ENCODE measurements around the gene ADA. TPM values are rescaled to one million over a fixed set of nuclear protein-coding genes. Genes with fewer than 3 reads are reported as not detected.

ADA gene
- total RNA-seq, 1 experiment from 2014 or later, result 28.2 TPM

DNA sequence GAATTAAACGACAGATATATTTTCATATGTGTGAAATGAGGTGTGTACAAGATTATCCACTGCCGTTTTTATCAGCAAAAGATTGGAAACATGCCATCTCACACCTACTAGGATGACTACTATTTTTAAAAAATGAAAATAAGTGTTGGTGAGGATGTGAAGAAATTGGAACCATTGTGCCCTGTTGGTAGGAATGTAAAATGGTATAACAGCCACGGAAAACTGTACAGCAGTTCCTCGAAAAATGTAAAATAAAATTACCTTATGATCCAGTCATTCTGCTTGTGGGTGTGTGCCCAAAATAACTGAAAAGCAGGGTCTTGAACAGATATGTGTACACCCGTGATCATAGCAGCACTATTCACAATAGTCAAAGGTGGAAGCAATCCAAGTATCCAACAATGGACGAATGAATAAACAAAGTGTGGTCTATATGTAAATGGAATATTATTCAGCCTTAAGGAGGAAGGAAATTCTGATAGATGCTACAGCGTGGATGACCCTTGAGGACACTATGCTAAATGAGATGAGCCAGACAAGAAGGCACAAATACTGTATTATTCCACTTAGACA, 36.6 kb upstream of the ADA start:
- TF ChIP-seq EZH2 (IDR thresholded peaks at IDR 0.05; ENCODE audit: low read depth), result no peak
- TF ChIP-seq CTCF (conservative IDR thresholded peaks at IDR 0.05), result no peak; the same call in 1 of the 2 replicates
- CTCF ChIA-PET, result interaction anchor here (0.6 kb wide), 1 partner anchor 139 kb away, joined by 9 read pairs; no protein-coding TSS in a partner anchor
- no peak for DNase-seq
- BruUV-seq (replicated peaks), result no TSS peak
- no peaks in the 10 kb centered on the region for H3K79me2 ChIP-seq (ENCODE audit: low read depth)
- H2AFZ ChIP-seq, result no peak overlapping the region
- no peak overlapping the region for H3K4me2 ChIP-seq
- H3K27me3 ChIP-seq (ENCODE audit: insufficient read depth, low read depth), result no peaks in the 10 kb centered on the region
- intact Hi-C loops (cut with micrococcal nuclease; ENCODE audit: unreplicated experiment), result loop anchor here (10.0 kb wide), 1 partner anchor 607 kb away; no protein-coding TSS in a partner anchor
- POLR2A ChIA-PET (ENCODE audit: unreplicated experiment), result interaction anchor here (0.6 kb wide), 1 partner anchor 32 kb away, joined by 6 read pairs; no protein-coding TSS in a partner anchor
- peaks cover 26% of the 10 kb centered on the region for H3K4me1 ChIP-seq (replicated peaks; ENCODE audit: insufficient read depth)
- peaks cover 5% of the 10 kb centered on the region; the same call in 1 of the 2 replicates for H3K9me3 ChIP-seq (ENCODE audit: insufficient read depth, low read depth)
- no peaks in the 10 kb centered on the region for H4K20me1 ChIP-seq (ENCODE audit: insufficient read depth)
- H3K27ac ChIP-seq, result no peak overlapping the region
- H3K36me3 ChIP-seq (ENCODE audit: low read depth), result no peaks in the 10 kb centered on the region
- no peaks in the 10 kb centered on the region for H3K9me2 ChIP-seq (ENCODE audit: insufficient read depth)
- H3K4me3 ChIP-seq, result no peak overlapping the region
- H3F3A ChIP-seq (ENCODE audit: insufficient read depth, low read depth), result peaks cover 28% of the 10 kb centered on the region

- Histone ChIP-seq H4K20me1 (ENCODE audit: insufficient read depth) (no peaks in the 10 kb centered on the region), H3K79me2 (ENCODE audit: low read depth) (no peaks in the 10 kb centered on the region), H3K36me3 (ENCODE audit: low read depth) (no peaks in the 10 kb centered on the region), H3K4me3 (no peak overlapping the region), H3K27me3 (ENCODE audit: insufficient read depth, low read depth) (no peaks in the 10 kb centered on the region), H2AFZ (no peak overlapping the region), H3K4me2 (no peak overlapping the region), H3F3A (ENCODE audit: insufficient read depth, low read depth) (peaks cover 16% of the 10 kb centered on the region), H3K4me1 (replicated peaks; ENCODE audit: insufficient read depth) (peaks cover 16% of the 10 kb centered on the region), H3K9me2 (ENCODE audit: insufficient read depth) (no peaks in the 10 kb centered on the region), H3K9me3 (ENCODE audit: insufficient read depth, low read depth) (peaks cover 2% of the 10 kb centered on the region; the same call in 1 of the 2 replicates), H3K27ac (no peak overlapping the region)
- intact Hi-C loops (cut with micrococcal nuclease; ENCODE audit: unreplicated experiment), result loop anchor here (10.0 kb wide), 1 partner anchor 608 kb away; no protein-coding TSS in a partner anchor
- TF ChIP-seq EZH2 (IDR thresholded peaks at IDR 0.05; ENCODE audit: low read depth), result no peak
- TF ChIP-seq CTCF (conservative IDR thresholded peaks at IDR 0.05), result no peak
- DNase-seq, result no peak
- BruUV-seq (replicated peaks), result no TSS peak
- POLR2A ChIA-PET (ENCODE audit: unreplicated experiment), result no interaction called here
- CTCF ChIA-PET, result no interaction called here
Observed at GRCh38 chr20:44686934-44687333, 35.4 kb upstream of the ADA start.

DNA sequence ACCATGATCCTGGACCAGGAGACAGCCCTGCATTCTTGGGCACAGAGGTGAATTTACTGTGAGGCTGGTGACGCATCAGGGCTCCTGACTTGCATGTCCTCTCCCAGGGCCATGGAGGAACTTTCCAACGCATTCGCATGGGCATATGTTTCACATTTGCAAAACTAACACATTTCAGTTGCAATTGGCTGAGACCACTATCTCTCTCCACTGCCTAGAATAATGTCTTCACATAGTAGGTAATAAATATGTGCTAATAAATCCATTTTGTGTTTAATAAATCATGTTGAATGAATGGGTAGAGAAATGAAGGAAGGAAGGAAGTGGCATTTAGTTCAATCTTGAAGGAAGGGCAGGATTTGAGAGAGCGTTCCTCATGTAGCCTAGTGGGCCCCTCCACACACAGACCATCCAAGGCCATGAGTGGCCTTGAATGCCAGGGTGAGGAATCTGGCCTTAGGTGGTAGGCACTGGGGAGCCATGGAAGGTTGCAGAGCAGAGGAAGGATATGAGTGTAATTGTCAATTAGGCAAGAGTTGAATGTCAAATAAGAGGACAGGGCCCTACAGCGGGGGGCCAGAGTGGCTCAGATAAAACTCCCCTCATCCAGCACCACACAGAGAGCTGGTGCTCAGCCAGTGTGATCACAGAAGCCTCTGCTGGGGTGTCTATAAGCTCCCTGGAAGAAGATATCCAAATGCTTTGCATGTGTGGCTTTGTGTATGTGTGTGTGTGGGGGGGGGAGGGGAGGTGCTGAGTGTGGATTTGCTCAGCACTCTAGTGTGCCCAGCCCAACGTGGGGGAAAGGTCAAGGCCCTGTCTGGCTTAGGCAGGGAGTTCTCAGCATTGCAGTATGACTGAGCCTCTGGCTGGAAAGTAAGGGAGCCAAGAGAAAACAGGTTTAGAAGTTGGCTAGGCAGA, 32.8 kb upstream of the ADA start:
- no TSS peak for BruUV-seq (replicated peaks)
- TF ChIP-seq CTCF (conservative IDR thresholded peaks at IDR 0.05), result no peak
- Histone ChIP-seq H2AFZ (peak overlapping the region; percentile 58; the same call in 1 of the 2 replicates), H3K4me2 (peak overlapping the region; percentile 74), H3K36me3 (ENCODE audit: low read depth) (no peaks in the 10 kb centered on the region), H3K27me3 (ENCODE audit: insufficient read depth, low read depth) (no peaks in the 10 kb centered on the region), H3K79me2 (ENCODE audit: low read depth) (no peaks in the 10 kb centered on the region), H3K4me3 (peak overlapping the region; percentile 48; the same call in 1 of the 2 replicates), H4K20me1 (ENCODE audit: insufficient read depth) (no peaks in the 10 kb centered on the region), H3K9me3 (ENCODE audit: insufficient read depth, low read depth) (no peaks in the 10 kb centered on the region), H3K4me1 (replicated peaks; ENCODE audit: insufficient read depth) (peaks cover 14% of the 10 kb centered on the region), H3K9me2 (ENCODE audit: insufficient read depth) (no peaks in the 10 kb centered on the region), H3K27ac (peak overlapping the region; percentile 16; the same call in 1 of the 2 replicates), H3F3A (ENCODE audit: insufficient read depth, low read depth) (peaks cover 9% of the 10 kb centered on the region)
- POLR2A ChIA-PET (ENCODE audit: unreplicated experiment), result interaction anchor here (0.6 kb wide), 1 partner anchor 48 kb away, joined by 5 read pairs; no protein-coding TSS in a partner anchor
- no peak for DNase-seq
- CTCF ChIA-PET, result interaction anchor here (0.6 to 3.7 kb wide), 8 partner anchors 28 to 468 kb away, joined by 3 to 38 read pairs (median 3); no protein-coding TSS in a partner anchor
- intact Hi-C loops (cut with micrococcal nuclease; ENCODE audit: unreplicated experiment), result loop anchor here (2.0 to 10.0 kb wide), 5 partner anchors 162 to 610 kb away; partner anchors contain the start of genes SERINC3 and TTPAL

Data from PC-9 (cell line).